HUDEP-2 (cell line): Measurements from ENCODE around the gene GON4L.
A peak's percentile ranks its signal among the peaks of the same experiment; 100 is the strongest.
"Not testable (repeated sequence)": the region's sequence is repeated elsewhere in the genome, so short reads cannot be mapped to it uniquely, and the experiment has no call there.

Experiments
- DNase-seq, 76 experiments: peaks; one replicate each; lab custom pipeline; 2025; ENCODE audit not compliant: unreplicated experiment in 76 of 76; lab: John Stamatoyannopoulos, UW

Gene GON4L

GRCh38 chr1:155880251-155880650 lies 23.2 kb upstream of the GON4L start:
- DNase-seq = no peak

- DNase-seq = no peak
Observed at GRCh38 chr1:155877945-155878344, 20.9 kb upstream of the GON4L start.

DNA sequence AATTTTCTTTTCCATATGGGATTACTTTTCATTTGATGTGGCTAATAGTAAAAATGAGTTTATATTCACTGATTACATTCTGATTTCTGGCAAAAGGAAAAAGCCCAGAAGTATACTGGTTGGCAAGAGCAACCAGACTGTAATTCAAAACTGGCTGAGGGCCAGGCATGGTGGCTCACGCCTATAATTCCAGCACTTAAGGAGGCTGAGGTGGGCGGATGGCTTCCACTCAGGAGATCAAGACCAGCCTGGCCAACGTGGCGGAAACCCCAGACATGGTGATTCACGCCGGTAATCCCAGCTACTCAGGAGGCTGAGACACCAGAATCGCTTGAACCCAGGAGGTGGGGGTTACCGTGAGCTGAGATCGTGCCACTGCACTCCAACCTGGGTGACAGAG lies 16.8 kb upstream of the GON4L start:
- peak in 2 of 76 experiments; percentile 6 to 8 for DNase-seq

- DNase-seq = no peak
Observed at GRCh38 chr1:155872527-155872926, 15.5 kb upstream of the GON4L start.

GRCh38 chr1:155871390-155871789 lies 14.4 kb upstream of the GON4L start:
- peak in 1 of 76 experiments; percentile 1 for DNase-seq

DNA sequence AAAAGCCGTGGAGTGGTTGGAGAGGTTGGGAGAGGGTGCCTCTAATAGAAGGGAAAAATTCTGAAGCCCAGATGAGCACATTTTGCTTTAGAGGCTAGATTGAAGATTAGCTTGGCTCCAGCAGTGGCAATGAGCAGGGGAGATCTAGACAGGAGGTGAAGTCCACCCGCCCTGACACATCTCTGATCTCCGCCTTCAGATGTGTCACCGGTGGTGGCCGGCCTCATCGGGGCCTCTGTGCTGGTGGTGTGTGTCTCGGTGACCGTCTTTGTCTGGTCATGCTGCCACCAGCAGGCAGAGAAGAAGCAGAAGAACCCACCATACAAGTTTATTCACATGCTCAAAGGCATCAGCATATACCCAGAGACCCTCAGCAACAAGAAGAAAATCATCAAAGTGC lies 10.8 kb upstream of the GON4L start:
- DNase-seq = no peak

- DNase-seq = no peak
Observed at GRCh38 chr1:155864393-155864792, 7.4 kb upstream of the GON4L start.

- DNase-seq = no peak
Observed at GRCh38 chr1:155861896-155862295, 4.9 kb upstream of the GON4L start.

DNA sequence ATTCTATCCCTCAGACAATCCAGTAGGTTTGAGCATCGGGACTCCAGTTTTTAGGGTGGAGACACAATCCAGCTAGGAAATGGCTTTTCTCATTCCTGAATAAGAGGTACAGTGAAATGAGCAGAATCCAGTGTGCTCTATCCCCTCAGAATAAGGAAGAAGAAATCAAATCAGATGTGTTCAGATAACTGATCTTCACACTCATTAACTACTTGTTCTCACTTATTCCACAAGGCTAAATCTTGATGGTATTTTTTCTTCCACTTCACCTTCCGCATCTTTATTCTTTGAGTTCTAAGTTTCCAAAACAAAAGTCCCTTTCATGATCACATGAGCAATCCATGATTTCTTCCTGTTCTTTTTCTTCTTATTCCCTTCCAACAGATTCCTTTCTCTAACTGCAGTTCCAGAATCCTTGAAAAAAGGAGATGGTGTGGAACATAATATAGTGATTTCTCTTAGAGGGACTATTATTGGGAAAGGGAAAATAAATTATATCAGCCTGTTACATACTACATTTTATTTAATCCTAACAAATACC lies 4.0 kb upstream of the GON4L start:
- no peak for DNase-seq

DNA sequence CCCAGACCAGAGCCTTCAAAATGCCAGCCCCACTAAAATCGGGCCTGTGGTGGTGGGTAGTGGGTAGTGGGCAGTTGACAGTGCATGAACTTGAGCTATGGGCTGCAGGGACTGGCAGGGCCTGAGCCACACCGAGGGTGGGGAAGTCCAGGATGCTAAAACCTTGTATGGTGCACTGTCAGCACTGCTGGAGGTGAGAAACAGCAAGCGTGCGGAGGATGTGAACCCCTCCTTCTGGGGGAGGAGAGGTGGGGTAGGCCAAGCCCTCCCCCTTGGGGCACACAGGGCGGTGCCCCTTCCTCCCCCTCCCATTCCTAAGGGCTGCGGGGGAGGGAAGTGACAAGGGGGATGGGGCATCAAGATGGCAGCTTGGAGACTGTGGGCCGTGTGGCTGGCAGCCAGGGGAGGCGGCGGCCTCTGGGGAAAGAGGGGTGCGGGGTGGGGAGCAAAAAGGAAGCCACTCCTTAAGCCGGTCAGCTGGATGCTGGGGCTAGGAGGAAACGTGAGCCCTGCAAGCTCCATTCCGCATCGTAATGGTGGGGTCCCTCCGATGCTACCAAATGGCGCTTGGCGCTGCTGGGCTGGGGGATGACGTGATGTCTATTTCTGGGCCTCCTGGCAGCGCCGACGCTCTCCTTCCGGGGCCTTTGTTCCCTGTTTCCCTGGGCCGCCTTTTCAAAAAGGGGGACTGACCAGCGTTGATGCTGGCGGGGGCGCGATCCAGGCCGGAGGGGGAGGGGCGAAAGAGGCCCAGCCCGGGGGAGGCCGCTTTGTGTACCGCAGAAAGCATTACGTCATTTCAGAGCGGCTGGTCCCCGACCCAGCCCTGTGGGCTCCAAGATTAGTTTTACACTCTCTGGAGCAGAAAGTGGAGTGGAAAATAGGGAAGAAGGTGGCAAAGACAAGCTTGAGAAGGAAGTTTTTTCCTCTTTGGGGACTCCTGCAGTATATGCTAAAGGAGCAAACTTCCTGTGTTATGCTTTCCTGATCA lies 3.2 kb upstream of the GON4L start:
- DNase-seq = peak in 44 of 76 experiments; percentile 7 to 72 (median 30)

DNA sequence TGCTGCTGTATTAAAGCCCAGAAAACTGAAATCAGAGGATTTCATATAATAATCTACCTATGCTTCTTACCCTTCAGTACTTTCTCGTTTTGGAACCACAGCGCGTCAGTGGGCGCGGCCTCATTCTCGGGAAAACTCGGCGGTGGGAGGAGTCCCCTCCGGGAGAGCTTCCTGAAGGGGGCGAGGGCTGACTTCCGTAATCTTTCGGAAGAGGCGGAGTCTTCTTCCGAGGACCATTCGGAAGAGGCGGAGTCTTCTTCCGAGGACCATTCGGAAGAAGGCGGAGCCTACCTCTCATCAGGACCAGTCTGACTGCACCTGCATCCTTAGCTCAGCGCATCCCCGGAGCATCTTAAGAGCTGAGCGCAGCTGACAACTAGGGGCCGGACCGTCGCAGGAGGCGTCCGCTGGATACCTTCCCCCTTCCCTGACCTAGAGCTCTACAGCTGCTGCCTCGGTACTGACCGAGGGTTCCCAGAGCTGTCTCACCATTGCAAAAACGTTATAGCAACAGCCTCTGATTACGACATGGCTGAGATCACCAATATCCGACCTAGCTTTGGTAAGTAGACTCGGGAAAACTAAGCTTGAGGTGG lies 2.3 kb upstream of the GON4L start, which contains the start of gene SYT11:
TSS of gene SYT11 (plus strand) at position 334 of the 596 bp plus-strand sequence. CDS start at position 529, 195 bp downstream.
- peak in 74 of 76 experiments; percentile 41 to 95 (median 90) for DNase-seq

GRCh38 chr1:155858800-155859233 lies 1.8 kb upstream of the GON4L start:
- DNase-seq = no peak

GRCh38 chr1:155856257-155856974 lies 598 bp downstream of the GON4L start:
- DNase-seq = no peak

DNA sequence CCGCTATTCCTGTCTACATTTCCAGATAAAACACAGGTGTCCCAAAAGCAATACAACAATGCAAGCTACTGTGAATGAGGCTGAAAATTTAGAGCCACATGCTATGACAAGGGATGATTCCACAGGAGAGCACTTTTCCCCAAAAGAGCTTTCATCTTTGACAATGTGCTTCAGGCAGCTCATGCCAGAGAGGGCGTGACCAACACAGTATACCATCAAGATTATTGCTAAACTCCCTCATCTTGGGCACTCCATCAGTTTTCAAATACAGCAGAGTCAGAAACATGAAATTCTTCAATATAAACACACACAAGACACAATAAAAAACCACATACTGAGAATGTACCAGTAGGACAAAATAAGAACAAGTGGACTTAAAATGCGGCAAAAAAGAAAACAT lies 6.7 kb downstream of the GON4L start:
- DNase-seq = peak in 15 of 76 experiments; percentile 2 to 32 (median 17)

GRCh38 chr1:155847823-155848529 lies 9.0 kb downstream of the GON4L start:
- peak in 8 of 76 experiments; percentile 7 to 43 (median 20) for DNase-seq

DNA sequence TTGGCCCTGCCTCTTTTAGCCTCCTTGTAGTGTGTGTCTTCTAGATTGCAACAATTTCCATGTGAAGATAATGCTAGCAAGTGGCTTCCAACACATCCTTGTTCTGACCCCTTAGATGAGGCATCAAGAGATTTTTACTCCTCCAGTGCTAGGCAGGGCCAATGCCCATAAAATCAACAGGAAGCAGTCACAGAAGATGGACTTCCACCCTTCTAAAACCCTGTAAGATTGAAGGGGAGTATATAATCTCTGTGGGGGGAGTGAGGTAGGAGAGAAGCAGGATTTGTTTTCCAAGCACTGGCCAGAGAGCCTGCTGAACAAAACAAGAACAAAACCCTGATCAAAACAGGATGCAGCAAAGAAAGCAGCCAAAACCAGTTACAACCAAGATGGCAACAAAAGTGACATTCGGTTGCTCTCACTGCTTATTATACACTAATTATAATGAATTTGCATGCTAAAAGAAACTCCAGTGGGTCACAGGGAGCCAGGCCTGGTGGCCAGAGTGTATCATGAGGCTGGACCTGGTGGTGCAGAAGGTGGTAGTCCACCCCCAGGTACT lies 12.1 kb downstream of the GON4L start:
- DNase-seq = no peak

- DNase-seq = no peak
Observed at GRCh38 chr1:155840386-155840785, 16.6 kb downstream of the GON4L start.

- DNase-seq = no peak
Observed at GRCh38 chr1:155835548-155835947, 21.5 kb downstream of the GON4L start.

DNA sequence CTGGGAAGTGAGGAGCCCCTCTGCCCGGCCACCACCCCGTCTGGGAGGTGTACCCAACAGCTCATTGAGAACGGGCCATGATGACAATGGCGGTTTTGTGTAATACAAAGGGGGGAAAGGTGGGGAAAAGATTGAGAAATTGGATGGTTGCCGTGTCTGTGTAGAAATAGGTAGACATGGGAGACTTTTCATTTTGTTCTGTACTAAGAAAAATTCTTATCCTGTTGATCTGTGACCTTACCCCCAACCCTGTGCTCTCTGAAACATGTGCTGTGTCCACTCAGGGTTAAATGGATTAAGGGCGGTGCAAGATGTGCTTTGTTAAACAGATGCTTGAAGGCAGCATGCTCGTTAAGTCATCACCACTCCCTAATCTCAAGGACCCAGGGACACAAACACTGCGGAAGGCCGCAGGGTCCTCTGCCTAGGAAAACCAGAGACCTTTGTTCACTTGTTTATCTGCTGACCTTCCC lies 22.1 kb downstream of the GON4L start:
- not testable (repeated sequence) for DNase-seq
